SH-SY5Y (cell line): Measurements from ENCODE around the gene TMEM94.

Experiments used
- GATA2 ChIP-seq: IDR thresholded peaks from 2 replicates; pipeline ENCODE4 v1.6.1; 2011; ENCODE audit warnings: mild to moderate bottlenecking, low read depth, low read length
- GATA3 ChIP-seq: IDR thresholded peaks from 2 replicates; pipeline ENCODE4 v1.6.1; 2011; ENCODE audit warnings: low read depth, mild to moderate bottlenecking, low read length, moderate library complexity

GRCh38 chr17:75535871-75536270, 79.4 kb downstream of the TMEM94 start:
- TF ChIP-seq GATA2 (no peak), GATA3 (no peak)
